Mesodermal cell (in vitro differentiated cells): ENCODE results near the gene PTH2.
"Not testable (repeated sequence)": the region's sequence is repeated elsewhere in the genome, so short reads cannot be mapped to it uniquely, and the experiment has no call there.

Experiments
- H3K27ac ChIP-seq: 2 replicates; pipeline ENCODE4 v1.7.0; 2013; ENCODE audit warnings: mild to moderate bottlenecking, low read depth, low read length, moderate library complexity; ENCODE audit not compliant: severe bottlenecking
- H3K36me3 ChIP-seq: 2 replicates; pipeline ENCODE4 v1.7.1; 2013; ENCODE audit warnings: mild to moderate bottlenecking, low read length, moderate library complexity; ENCODE audit not compliant: control insufficient read depth, insufficient read depth
- H3K4me1 ChIP-seq: one replicate; pipeline ENCODE4 v1.7.1; 2013; ENCODE audit warnings: mild to moderate bottlenecking, low read length; ENCODE audit not compliant: insufficient read depth, control insufficient read depth, poor library complexity, severe bottlenecking
- H3K4me3 ChIP-seq: 2 replicates; pipeline ENCODE4 v1.7.0; 2013; ENCODE audit warnings: low read length, control low read depth, mild to moderate bottlenecking; ENCODE audit not compliant: insufficient read depth, poor library complexity, severe bottlenecking; ENCODE audit errors: extremely low read depth
- H3K9me3 ChIP-seq: 2 replicates; pipeline ENCODE4 v1.7.1; 2013; ENCODE audit warnings: mild to moderate bottlenecking, low read length, moderate library complexity; ENCODE audit not compliant: control insufficient read depth
- WGBS, 2 experiments: methylation state at CpG; one replicate each; pipeline ENCODE4 v1.1.5; 2013; ENCODE audit warnings: missing lambda C conversion rate in 2 of 2; ENCODE audit not compliant: insufficient coverage in 2 of 2; 5-methylcytosine and 5-hydroxymethylcytosine counted together

The PTH2 gene

GRCh38 chr19:49461130-49461529 lies 37.9 kb upstream of the PTH2 start:
- not testable (repeated sequence) for H3K27ac ChIP-seq, H3K9me3 ChIP-seq, H3K4me3 ChIP-seq, H3K4me1 ChIP-seq
- H3K36me3 ChIP-seq, result peaks cover 42% of the 10 kb centered on the region
- WGBS, 2 experiments, result no CpG with 5 or more reads among the region's 1 CpG

GRCh38 chr19:49459388-49459787 lies 36.1 kb upstream of the PTH2 start:
- no peak overlapping the region for H3K4me3 ChIP-seq
- no peaks in the 10 kb centered on the region for H3K4me1 ChIP-seq
- H3K9me3 ChIP-seq, result no peaks in the 10 kb centered on the region
- H3K36me3 ChIP-seq, result peaks cover 37% of the 10 kb centered on the region
- no peak overlapping the region for H3K27ac ChIP-seq
- WGBS, 2 experiments, result 88 to 96% methylated on average over 10 to 11 of the region's 12 CpGs

- Histone ChIP-seq H3K4me3 (no peak overlapping the region), H3K9me3 (no peaks in the 10 kb centered on the region), H3K4me1 (peaks cover 4% of the 10 kb centered on the region), H3K27ac (no peak overlapping the region), H3K36me3 (peaks cover 39% of the 10 kb centered on the region)
- WGBS, 2 experiments, result 84 to 100% methylated on average over 2 to 3 of the region's 5 CpGs
Measured at GRCh38 chr19:49458567-49458903, 35.3 kb upstream of the PTH2 start.

- Histone ChIP-seq H3K9me3 (no peaks in the 10 kb centered on the region), H3K4me1 (peaks cover 4% of the 10 kb centered on the region), H3K36me3 (peaks cover 35% of the 10 kb centered on the region), H3K27ac (no peak overlapping the region), H3K4me3 (no peak overlapping the region)
- 87 to 95% methylated on average over 3 of the region's 5 CpGs for WGBS, 2 experiments
Measured at GRCh38 chr19:49456326-49456725, 33.1 kb upstream of the PTH2 start.

- Histone ChIP-seq H3K4me1 (peaks cover 4% of the 10 kb centered on the region), H3K4me3 (no peak overlapping the region), H3K36me3 (peaks cover 35% of the 10 kb centered on the region), H3K9me3 (no peaks in the 10 kb centered on the region), H3K27ac (no peak overlapping the region)
- WGBS, 2 experiments, result 97 to 100% methylated on average over 4 of the region's 5 CpGs
Measured at GRCh38 chr19:49455773-49456172, 32.5 kb upstream of the PTH2 start.

GRCh38 chr19:49453757-49454240 lies 30.6 kb upstream of the PTH2 start:
- 0 to 29% methylated on average over 1 to 4 of the region's 10 CpGs for WGBS, 2 experiments
- peak overlapping the region; percentile 88 for H3K4me3 ChIP-seq
- no peaks in the 10 kb centered on the region for H3K9me3 ChIP-seq
- H3K36me3 ChIP-seq, result peaks cover 39% of the 10 kb centered on the region
- H3K27ac ChIP-seq, result peak overlapping the region; percentile 97
- peaks cover 8% of the 10 kb centered on the region for H3K4me1 ChIP-seq

- 0% methylated on average over 51 to 59 of the region's 66 CpGs for WGBS, 2 experiments
- H3K4me3 ChIP-seq, result peak within 1 kb of the TSS; percentile 88
- H3K36me3 ChIP-seq, result peaks cover 39% of the 10 kb centered on the region
- H3K27ac ChIP-seq, result peak within 1 kb of the TSS; percentile 97
- no peaks in the 10 kb centered on the region for H3K9me3 ChIP-seq
- H3K4me1 ChIP-seq, result peaks cover 8% of the 10 kb centered on the region
Measured at GRCh38 chr19:49453013-49453756, 29.9 kb upstream of the PTH2 start, which contains the start of gene ALDH16A1. ALDH16A1 (plus strand) TSS chr19:49453225; CDS start chr19:49453332, 107 bp downstream.

GRCh38 chr19:49451430-49452181 lies 28.4 kb upstream of the PTH2 start, which contains the start of gene PIH1D1:
PIH1D1 (minus strand) TSS chr19:49451814; CDS start chr19:49451574, 240 bp downstream.
- peaks cover 8% of the 10 kb centered on the region for H3K4me1 ChIP-seq
- no peaks in the 10 kb centered on the region for H3K9me3 ChIP-seq
- peak within 1 kb of the TSS; percentile 88 for H3K4me3 ChIP-seq
- 0% methylated on average over 37 to 41 of the region's 42 CpGs for WGBS, 2 experiments
- peak within 1 kb of the TSS; percentile 97 for H3K27ac ChIP-seq
- peaks cover 50% of the 10 kb centered on the region for H3K36me3 ChIP-seq

- 93 to 98% methylated on average over 6 to 7 of the region's 7 CpGs for WGBS, 2 experiments
- H3K9me3 ChIP-seq, result no peaks in the 10 kb centered on the region
- peaks cover 49% of the 10 kb centered on the region for H3K36me3 ChIP-seq
- H3K4me3 ChIP-seq, result peak overlapping the region; percentile 88
- no peak overlapping the region for H3K27ac ChIP-seq
- peaks cover 8% of the 10 kb centered on the region for H3K4me1 ChIP-seq
Measured at GRCh38 chr19:49450405-49450804, 27.2 kb upstream of the PTH2 start.

GRCh38 chr19:49448432-49448786 lies 25.2 kb upstream of the PTH2 start:
- Histone ChIP-seq H3K9me3 (no peaks in the 10 kb centered on the region), H3K4me1 (peaks cover 4% of the 10 kb centered on the region), H3K36me3 (peaks cover 44% of the 10 kb centered on the region), H3K27ac (no peak overlapping the region), H3K4me3 (no peak overlapping the region)
- 98% methylated on average over 6 of the region's 6 CpGs for WGBS, 2 experiments
